Measurements from ENCODE around the gene ACSF3. TPM values are rescaled to one million over a fixed set of nuclear protein-coding genes. Genes with fewer than 3 reads are reported as not detected.
"Not testable (repeated sequence)": the region's sequence is repeated elsewhere in the genome, so short reads cannot be mapped to it uniquely, and the experiment has no call there.

The ACSF3 gene
- total RNA-seq, 3 donors from 2014 or later (not counting 1 experiment from before 2014, with no cell fraction given) = 45.0 to 71.4 (median 51.6) TPM

DNA sequence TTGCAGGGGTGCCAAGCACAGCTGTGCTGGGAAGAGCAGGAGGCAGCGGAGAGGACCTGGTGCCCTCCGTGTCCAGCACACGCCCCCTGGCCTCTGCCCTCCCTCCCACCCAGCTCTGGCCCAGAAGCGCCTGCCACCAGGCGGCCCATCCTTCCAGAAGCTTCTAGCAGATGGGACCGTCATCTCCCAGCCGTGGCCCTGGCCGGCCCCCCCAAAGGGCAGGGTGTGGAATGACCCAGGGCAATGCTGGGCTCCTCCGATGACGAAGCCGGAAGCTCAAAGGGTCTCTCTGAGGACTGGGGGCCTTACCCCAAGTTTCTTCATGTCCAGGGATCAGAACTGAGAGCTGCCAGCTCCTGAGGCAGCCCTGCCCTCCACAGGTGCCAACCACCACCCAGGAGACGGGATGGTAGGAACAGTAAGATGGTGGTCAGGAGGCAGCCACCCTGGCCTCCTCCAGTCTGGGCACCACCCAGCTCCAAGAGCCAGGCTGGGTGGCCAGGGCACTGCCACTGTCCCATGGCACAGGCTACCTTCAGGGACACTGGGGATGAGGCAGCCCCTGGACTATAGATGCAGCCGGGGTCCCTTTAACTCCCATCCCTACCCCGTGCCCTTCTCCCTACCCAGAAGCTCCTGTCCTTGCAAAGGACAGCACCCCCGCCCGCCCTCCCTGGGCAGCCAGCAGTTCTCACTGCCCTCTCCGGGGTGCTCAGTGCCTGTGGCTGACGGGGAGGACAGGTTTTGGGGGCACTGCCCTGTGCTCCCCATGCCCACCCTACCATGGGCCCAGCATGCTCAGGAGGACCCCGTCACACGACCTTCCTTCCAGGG is 71.4 kb downstream of the ACSF3 start:
- no peak for ATAC-seq
- peaks cover 15% of the 10 kb centered on the region for H3K4me1 ChIP-seq (ENCODE audit: control insufficient read depth, insufficient read depth, low read length)
- 89% methylated on average over 18 of the region's 20 CpGs for WGBS (ENCODE audit: insufficient coverage)
- DNase-seq = no peak
- H3K27ac ChIP-seq (ENCODE audit: low read length) = no peak overlapping the region
- peaks cover 8% of the 10 kb centered on the region for H3K27me3 ChIP-seq (ENCODE audit: control insufficient read depth, insufficient read depth, low read length)
- H3K4me1 Mint-ChIP-seq = no peaks in the 10 kb centered on the region
- peaks cover 0 to 2% of the 10 kb centered on the region in 2 donors for H3K27me3 Mint-ChIP-seq (ENCODE audit: low read depth in 2 of 2)
- H3K4me3 ChIP-seq (ENCODE audit: low read length) = no peak overlapping the region
- no peaks in the 10 kb centered on the region for H3K36me3 Mint-ChIP-seq
- H3K9me3 Mint-ChIP-seq = no peaks in the 10 kb centered on the region
- H3K36me3 ChIP-seq (ENCODE audit: control insufficient read depth, insufficient read depth, low read length) = no peaks in the 10 kb centered on the region
- intact Hi-C loops (cut with micrococcal nuclease) = loop anchor here (5.0 kb wide), 1 partner anchor 223 kb away; no protein-coding TSS in a partner anchor
- H3K27ac Mint-ChIP-seq = no peak overlapping the region
- no peak overlapping the region for H3K4me3 Mint-ChIP-seq
- no peaks in the 10 kb centered on the region for H3K9me3 ChIP-seq (ENCODE audit: control insufficient read depth, insufficient read depth, low read length)
- no peak for TF ChIP-seq CTCF (IDR thresholded peaks at IDR 0.05)

GRCh38 chr16:89165681-89165979 is 72.0 kb downstream of the ACSF3 start:
- H3K27ac ChIP-seq (ENCODE audit: low read length); H3K27ac Mint-ChIP-seq; H3K27me3 Mint-ChIP-seq (ENCODE audit: low read depth in 2 of 2); H3K4me3 Mint-ChIP-seq; H3K4me3 ChIP-seq (ENCODE audit: low read length); H3K36me3 Mint-ChIP-seq; DNase-seq; H3K4me1 Mint-ChIP-seq; ATAC-seq; H3K9me3 ChIP-seq (ENCODE audit: control insufficient read depth, insufficient read depth, low read length); H3K9me3 Mint-ChIP-seq; H3K36me3 ChIP-seq (ENCODE audit: control insufficient read depth, insufficient read depth, low read length): not testable (repeated sequence)
- Histone ChIP-seq H3K27me3 (ENCODE audit: control insufficient read depth, insufficient read depth, low read length) (peaks cover 12% of the 10 kb centered on the region), H3K4me1 (ENCODE audit: control insufficient read depth, insufficient read depth, low read length) (peaks cover 20% of the 10 kb centered on the region)
- intact Hi-C loops (cut with micrococcal nuclease) = loop anchor here (5.0 kb wide), 1 partner anchor 223 kb away; no protein-coding TSS in a partner anchor
- 95% methylated on average over 6 of the region's 10 CpGs for WGBS (ENCODE audit: insufficient coverage)

DNA sequence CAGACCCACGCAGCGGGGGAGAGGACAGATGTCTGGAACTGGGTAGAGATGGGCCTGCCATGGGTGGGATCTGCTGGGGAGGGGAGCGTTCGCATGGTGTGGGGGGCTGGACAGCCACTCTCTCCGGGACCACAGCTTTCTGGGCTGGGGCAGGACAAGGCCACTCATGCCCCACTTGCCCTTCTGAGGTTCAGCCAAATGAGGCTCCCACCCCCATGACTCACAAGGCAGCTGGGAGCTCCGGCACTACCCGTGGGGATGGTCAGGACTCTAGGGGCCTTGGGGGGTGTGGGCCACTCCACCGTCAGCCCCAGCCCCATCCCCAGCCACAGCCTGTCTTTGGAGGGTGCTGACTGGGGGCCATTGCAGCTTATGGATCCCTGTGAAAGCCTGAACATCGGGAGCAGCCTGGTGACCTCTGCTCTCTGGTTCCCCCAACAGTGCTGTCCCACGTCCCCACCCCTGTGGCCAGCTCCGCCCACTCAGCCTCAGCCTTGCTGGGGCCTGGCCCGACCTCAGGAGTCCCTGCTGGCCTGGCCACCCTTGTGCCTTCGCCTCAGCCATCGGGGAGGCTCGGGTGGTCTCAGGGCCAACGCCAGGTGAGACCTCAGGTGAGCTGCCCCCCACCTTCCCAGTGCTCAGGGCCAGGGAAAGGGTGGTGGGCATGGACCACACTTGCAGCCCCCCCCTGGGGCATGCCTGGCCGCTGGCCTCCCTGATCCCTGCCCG is 73.2 kb downstream of the ACSF3 start:
- Mint-ChIP-seq H3K27me3 (ENCODE audit: low read depth in 2 of 2) (peaks cover 0 to 6% of the 10 kb centered on the region in 2 donors), H3K36me3 (no peaks in the 10 kb centered on the region), H3K9me3 (no peaks in the 10 kb centered on the region), H3K4me3 (no peak overlapping the region), H3K4me1 (peaks cover 7 to 8% of the 10 kb centered on the region in 2 donors), H3K27ac (no peak overlapping the region)
- intact Hi-C loops (cut with micrococcal nuclease) = loop anchor here (1.0 to 5.0 kb wide), 2 partner anchors 225 to 430 kb away; no protein-coding TSS in a partner anchor
- Histone ChIP-seq H3K27me3 (ENCODE audit: control insufficient read depth, insufficient read depth, low read length) (peaks cover 12% of the 10 kb centered on the region), H3K36me3 (ENCODE audit: control insufficient read depth, insufficient read depth, low read length) (no peaks in the 10 kb centered on the region), H3K4me1 (ENCODE audit: control insufficient read depth, insufficient read depth, low read length) (peaks cover 30% of the 10 kb centered on the region), H3K27ac (ENCODE audit: low read length) (no peak overlapping the region), H3K4me3 (ENCODE audit: low read length) (no peak overlapping the region), H3K9me3 (ENCODE audit: control insufficient read depth, insufficient read depth, low read length) (no peaks in the 10 kb centered on the region)
- no peak for TF ChIP-seq CTCF (IDR thresholded peaks at IDR 0.05)
- WGBS (ENCODE audit: insufficient coverage) = 81% methylated on average over 18 of the region's 18 CpGs
- ATAC-seq (no peak), DNase-seq (no peak)

DNA sequence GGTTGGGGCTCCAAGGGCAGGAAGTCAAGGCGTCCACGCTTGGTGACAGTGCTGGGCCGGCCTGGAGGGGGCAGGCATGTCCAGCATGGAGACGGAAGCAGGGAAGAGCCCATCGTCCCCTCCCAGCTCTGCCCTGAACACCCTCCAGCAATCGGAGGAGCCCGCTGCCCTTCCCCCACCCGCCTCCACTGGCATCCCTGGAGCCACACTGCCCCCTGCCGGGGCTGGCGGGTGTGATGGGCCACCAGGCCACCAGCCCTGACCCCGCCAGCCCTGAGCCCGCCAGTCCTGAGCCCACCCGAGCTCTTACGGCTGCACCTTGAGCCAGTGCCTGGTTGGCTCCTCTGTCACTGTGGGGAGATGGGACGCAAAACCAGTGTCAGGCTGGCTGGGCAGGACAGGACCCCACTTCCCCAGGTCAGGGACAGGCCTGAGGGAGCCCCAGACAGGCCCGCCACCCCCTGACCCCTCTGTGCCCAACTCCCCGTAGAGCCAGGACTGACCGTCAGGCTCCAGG is 73.8 kb downstream of the ACSF3 start:
- Mint-ChIP-seq H3K27me3 (ENCODE audit: low read depth in 2 of 2) (peaks cover 0 to 6% of the 10 kb centered on the region in 2 donors), H3K36me3 (no peaks in the 10 kb centered on the region), H3K27ac (no peak overlapping the region), H3K4me3 (no peak overlapping the region), H3K4me1 (peaks cover 7 to 8% of the 10 kb centered on the region in 2 donors), H3K9me3 (no peaks in the 10 kb centered on the region)
- ATAC-seq (peak; percentile 46 to 65 (median 49)), DNase-seq (peak; percentile 80 to 88)
- Histone ChIP-seq H3K36me3 (ENCODE audit: control insufficient read depth, insufficient read depth, low read length) (no peaks in the 10 kb centered on the region), H3K27ac (ENCODE audit: low read length) (no peak overlapping the region), H3K9me3 (ENCODE audit: control insufficient read depth, insufficient read depth, low read length) (no peaks in the 10 kb centered on the region), H3K4me3 (ENCODE audit: low read length) (no peak overlapping the region), H3K4me1 (ENCODE audit: control insufficient read depth, insufficient read depth, low read length) (peaks cover 33% of the 10 kb centered on the region), H3K27me3 (ENCODE audit: control insufficient read depth, insufficient read depth, low read length) (peaks cover 12% of the 10 kb centered on the region)
- peak; percentile 67 for TF ChIP-seq CTCF (IDR thresholded peaks at IDR 0.05)
- WGBS (ENCODE audit: insufficient coverage) = 19% methylated on average over 18 of the region's 18 CpGs
- intact Hi-C loops (cut with micrococcal nuclease) = loop anchor here (1.0 to 5.0 kb wide), 2 partner anchors 225 to 430 kb away; no protein-coding TSS in a partner anchor

All from natural killer cell (primary cell).